ENCODE measurements around the gene SUPT20H.

- TF ChIP-seq, protein P1, sequence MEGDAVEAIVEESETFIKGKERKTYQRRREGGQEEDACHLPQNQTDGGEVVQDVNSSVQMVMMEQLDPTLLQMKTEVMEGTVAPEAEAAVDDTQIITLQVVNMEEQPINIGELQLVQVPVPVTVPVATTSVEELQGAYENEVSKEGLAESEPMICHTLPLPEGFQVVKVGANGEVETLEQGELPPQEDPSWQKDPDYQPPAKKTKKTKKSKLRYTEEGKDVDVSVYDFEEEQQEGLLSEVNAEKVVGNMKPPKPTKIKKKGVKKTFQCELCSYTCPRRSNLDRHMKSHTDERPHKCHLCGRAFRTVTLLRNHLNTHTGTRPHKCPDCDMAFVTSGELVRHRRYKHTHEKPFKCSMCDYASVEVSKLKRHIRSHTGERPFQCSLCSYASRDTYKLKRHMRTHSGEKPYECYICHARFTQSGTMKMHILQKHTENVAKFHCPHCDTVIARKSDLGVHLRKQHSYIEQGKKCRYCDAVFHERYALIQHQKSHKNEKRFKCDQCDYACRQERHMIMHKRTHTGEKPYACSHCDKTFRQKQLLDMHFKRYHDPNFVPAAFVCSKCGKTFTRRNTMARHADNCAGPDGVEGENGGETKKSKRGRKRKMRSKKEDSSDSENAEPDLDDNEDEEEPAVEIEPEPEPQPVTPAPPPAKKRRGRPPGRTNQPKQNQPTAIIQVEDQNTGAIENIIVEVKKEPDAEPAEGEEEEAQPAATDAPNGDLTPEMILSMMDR (tag by site-specific recombination; IDR thresholded peaks at IDR 0.05), result no peak
- TF ChIP-seq ZNF133 (tag by site-specific recombination; IDR thresholded peaks at IDR 0.05) (no peak), ZNF76 (tag by site-specific recombination; IDR thresholded peaks at IDR 0.05; ENCODE audit: borderline replicate concordance, low read depth) (no peak)
These were observed 72.8 kb downstream of the SUPT20H start for GRCh38 chr13:36986462-36987240.

All from HEK293 (cell line).